ENCODE measurements around the gene DPH5.
A peak's percentile ranks its signal among the peaks of the same experiment; 100 is the strongest.
"Not testable (repeated sequence)": the region's sequence is repeated elsewhere in the genome, so short reads cannot be mapped to it uniquely, and the experiment has no call there.

The DPH5 gene

DNA sequence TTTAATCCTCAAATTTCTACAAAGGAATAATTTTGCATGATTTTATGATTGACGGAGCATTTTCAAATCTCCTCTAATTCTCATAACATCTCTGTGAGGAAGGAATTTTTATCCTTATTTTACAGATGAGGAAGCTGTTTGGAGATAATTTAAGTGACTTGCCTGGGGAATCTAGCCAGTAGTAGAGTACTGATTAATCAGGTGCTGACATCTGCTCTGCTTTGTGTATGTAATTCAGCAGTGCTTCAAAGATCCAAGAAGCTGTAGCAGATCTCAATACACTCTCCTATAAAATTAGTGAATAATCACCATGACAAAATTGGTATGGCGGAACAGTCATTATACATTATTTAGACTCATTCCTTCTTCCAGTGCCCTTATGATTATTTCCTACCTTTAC is 46.0 kb downstream of the DPH5 start:
- DNase-seq: no peak

- no peak for DNase-seq
Measured at GRCh38 chr1:100976936-100977335, 48.6 kb downstream of the DPH5 start.

- DNase-seq: no peak
Measured at GRCh38 chr1:100972185-100972584, 53.4 kb downstream of the DPH5 start.

DNA sequence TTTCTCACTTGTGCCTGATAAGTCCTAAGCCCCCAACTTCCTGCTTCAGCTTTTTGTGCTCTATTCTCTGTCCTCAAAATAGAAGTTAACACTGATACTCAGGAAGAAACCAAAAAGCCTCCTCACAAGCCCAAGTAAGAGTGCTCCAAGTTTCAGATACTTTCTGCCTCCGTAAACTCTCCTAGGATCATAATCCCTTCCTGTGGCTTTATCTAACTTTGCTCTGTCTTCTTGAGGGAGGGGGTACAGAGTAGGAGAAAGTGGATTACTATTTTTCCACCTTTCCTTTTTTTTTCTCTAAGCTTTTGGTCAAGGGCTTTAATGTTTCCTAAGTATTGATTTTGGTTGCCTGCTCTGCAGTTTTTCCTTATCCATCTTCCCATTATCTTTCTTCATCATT is 54.6 kb downstream of the DPH5 start:
- DNase-seq: no peak

DNA sequence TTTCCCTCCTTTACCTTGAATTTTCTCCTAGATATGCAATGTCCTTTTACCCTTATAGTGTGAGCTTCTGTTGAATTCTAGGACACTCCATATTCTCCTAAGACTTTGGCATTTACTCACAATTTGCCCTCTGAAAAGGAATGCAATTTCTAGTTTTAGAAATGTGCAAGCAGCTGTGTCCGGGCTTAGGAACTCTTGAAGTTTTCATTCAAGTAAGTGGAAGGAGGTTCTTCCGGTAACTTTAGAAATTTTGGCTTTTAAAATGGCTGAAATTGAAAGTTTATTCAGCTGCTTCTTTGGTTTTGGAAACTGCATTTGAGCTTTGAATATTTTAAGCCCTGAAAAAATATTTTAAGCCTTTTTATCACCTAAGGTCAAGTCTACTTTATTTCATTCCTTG is 56.3 kb downstream of the DPH5 start:
- DNase-seq: no peak

DNA sequence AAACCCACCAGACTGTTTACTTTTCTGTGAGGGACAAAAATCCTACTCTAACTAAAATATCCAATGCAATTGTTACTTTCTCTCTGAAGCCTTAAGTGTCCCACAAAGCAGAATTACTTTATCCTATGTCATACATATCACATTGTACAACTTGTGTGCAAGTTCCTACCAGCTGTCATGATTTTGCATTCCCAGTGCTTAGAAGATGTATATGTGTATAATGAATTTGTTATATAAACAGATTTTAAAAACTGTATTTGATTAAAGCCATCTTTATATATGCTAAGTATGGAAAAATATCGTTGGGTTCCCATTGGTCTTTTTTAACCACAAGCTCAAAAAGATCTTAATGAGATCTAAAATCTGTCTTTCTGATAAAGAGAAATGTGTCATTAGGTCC is 57.0 kb downstream of the DPH5 start:
- DNase-seq: no peak

DNA sequence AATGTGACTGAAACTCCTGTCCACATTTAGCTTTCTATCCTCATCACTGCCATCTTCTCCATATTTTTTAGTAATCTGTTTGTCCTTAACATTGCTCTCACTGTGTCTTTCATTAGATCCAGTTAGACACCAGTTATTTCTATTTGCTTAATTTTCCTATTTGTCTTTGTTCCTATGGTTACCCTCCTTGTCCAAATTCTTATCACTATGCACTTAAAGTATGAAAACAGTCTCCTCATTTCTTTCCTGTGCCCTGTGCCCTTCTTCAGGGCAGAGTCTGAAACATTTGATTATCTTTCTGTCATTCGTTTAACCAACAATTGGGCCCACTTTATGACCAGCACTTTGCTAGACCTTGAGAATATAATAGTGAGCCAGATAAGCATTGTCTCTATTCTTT is 65.5 kb downstream of the DPH5 start:
- no peak for DNase-seq

DNA sequence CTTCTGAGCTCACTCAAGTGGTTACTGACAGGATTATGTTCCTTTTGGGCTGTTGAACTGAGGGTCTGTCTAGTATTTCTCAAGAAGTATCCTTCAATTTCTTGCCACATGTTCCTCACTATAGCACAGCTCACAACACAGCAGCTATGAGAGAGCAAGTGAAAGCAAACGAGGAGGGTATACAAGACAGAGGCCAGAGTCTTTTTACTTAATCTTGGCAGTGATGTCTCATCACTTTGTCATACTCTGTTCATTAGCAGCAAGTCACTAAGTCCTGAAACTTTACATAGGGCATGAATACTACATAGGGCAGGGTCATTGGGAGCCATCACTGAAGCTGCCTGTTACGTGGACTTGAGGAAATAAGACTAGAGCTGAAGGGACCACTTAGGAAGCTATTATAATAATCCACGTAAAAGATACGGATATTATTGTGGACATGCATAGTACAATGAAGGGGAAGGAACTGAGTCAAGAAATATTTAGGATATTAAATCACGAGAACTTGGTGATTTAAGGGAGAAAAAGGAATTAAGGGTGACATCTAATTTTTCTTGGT is 66.0 kb downstream of the DPH5 start:
- peak; percentile 23 for DNase-seq

DNA sequence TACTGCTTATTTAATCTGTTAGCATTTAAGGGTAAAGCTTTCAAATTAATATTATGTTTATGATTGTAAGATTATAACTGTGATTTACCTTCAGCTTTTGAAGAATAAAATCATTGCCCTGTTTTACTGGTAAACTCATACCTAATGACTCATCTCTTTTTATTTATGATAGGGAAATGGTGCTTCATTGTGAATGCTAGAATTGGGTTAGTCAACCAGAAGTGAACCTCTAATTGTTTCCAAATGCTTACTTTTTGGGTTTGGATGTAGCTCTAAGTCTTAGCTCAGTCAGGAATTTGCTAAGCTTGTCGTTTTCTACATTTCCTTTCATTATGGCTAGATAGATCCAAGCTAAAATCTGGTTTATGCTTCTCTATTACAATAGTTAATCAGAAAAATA is 70.3 kb downstream of the DPH5 start:
- peak; percentile 94 for DNase-seq

- DNase-seq: no peak
Measured at GRCh38 chr1:100953960-100954730, 71.4 kb downstream of the DPH5 start.

DNA sequence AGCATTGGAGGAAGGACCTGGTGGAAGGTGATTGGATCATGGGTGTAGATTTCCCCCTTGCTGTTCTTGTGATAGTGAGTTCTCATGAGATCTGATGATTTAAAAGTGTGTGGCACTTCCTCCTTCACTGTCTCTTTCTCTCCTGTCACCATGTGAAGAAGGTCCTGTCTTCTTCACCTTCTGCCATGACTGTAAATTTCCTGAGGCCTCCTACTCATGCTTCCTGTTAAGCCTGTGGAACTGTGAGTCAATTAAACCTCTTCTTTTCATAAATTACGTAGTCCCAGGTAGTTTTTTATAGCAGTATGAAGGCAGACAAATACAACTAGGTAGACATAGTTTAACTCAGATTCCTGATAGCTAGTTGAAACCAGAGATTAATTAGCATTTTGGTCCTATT is 72.6 kb downstream of the DPH5 start:
- DNase-seq: not testable (repeated sequence)

DNA sequence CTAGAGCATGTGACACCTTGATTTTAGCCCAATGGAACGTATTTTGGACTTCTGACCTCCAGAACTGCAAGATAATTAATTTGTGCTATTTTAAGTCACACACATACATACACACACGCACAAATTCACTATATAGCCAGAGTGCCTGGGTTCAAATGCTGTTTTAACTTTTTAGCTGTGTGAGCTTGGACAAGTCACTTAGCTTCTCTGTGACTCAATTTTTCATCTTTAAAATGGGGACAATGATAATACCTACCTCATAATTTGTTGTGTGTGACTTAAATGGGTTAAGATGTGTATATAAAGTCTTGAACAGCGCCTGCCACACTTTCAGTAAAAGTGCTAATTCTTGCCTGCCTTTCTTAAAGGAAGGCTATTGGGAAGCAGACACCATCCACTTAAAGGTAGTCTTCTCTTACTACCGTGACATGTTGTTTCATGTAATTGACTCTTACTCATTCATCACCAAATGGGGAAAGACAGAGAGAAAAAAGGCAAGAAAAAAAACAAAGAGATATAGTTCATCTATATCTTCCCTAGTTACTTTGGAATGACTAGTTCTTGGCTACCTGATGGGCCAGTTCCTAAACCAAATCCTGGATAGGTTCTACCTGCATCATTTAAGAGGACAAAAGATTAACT is 73.4 kb downstream of the DPH5 start:
- DNase-seq: no peak

DNA sequence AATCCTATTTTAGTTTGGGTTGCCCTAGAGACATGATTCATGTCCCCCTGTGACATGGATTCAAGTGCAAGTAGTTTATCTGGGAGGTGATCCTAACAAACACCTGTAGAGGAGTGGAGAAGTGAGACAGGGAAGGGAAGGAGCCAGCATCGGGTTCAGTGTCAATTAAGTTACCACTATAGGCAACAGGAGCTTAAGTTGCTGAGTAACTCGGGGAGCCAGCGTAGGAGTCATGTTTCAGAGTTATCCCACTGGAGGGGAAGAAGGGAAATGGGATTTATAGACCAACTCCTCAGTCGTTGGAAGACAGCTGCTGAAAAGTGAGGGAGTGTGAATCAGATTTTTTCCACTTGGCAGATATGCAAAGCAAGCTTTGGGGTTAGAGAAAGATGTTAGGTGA is 74.8 kb downstream of the DPH5 start:
- peak; percentile 85 for DNase-seq

DNA sequence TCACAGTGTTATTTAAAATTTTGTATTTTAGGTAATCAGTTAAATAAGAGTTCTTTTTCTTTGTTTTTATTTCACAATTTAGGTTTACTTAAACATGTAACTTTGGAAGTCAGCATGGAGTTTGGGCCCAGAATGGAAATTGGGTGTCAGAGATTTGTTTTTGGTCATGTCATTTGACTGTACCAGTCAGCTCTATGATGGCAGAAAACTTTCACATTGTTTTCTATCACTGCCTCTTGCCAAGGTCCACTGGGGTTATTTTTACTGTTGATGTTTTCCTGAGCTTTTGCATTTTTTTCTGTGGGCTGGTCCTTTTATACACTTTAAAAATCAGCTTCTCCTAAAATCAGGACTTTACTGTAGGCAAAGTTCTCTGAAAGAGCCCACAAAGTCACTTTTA is 75.2 kb downstream of the DPH5 start:
- DNase-seq: no peak

DNA sequence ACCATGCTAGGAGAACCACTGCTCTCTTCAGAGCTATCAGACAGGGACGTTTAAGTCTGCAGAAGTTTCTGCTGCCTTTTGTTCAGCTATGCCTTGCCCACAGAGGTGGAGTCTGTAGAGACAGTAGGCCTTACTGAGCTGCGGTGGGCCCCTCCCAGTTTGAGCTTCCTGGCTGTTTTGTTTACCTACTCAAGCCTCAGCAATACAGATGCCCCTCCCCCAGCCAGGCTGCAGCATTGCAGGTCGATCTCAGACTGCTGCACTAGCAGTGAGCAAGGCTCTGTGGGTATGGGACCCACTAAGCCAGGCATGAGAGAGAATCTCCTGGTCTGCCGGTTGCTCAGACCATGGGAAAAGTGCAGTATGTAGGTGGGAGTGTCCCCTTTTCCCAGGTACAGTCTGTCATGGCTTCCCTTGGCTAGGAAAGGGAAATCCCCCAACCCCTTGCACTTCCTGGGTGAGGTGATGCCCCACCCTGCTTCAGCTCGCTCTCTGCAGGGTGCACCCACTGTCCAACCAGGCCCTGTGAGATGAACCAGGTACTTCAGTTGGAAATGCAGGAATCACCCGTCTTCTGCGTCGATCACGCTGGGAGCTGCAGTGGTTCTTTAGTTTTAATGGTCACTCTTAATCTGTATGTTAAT is 75.9 kb downstream of the DPH5 start:
- DNase-seq: peak; percentile 9

GRCh38 chr1:100948721-100949405 is 76.7 kb downstream of the DPH5 start:
- DNase-seq: not testable (repeated sequence)

DNA sequence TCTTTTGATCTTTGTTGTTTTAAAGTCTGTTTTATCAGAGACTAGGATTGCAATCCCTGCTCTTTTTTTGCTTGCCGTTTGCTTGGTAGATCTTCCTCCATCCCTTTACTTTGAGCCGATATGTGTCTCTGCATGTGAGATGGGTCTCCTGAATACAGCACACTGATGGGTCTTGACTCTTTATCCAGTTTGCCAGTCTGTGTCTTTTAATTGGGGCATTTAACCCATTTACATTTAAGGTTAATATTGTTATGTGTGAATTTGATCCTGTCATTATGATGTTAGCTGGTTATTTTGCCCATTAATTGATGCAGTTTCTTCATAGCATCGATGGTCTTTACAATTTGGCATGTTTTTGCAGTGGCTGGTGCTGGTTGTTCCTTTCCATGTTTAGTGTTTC is 77.8 kb downstream of the DPH5 start:
- not testable (repeated sequence) for DNase-seq

DNA sequence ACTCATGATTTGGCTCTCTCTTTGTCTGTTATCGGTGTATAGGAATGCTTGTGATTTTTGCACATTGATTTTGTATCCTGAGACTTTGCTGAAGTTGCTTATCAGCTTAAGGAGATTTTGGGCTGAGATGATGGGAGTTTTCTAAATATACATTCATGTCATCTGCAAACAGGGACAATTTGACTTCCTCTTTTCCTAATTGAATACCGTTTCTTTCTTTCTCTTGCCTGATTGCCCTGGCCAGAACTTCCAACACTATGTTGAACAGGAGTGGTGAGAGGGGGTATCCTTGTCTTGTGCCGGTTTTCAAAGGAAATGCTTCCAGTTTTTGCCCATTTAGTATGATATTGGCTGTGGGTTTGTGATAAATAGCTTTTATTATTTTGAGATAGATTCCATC is 79.5 kb downstream of the DPH5 start:
- DNase-seq: not testable (repeated sequence)

DNA sequence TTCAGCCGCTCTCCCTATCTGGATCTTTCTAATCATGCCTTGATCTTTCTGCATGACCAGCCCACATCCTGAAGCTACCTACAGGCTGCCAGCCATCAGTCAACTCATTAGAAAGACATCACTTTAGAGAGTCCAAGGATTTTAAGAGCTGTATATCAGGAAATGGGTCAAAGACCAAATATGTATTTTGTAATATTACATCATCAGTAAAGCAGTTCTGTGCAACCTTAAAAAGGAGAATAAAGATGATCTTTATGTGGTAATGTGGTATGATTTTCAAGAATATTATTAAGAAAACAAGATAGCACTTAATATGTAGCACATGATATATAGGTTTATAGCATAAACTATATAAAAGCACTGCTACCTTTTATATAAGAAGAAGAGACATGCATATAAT is 82.1 kb downstream of the DPH5 start:
- DNase-seq: no peak

- no peak for DNase-seq
Measured at GRCh38 chr1:100942304-100943046, 83.1 kb downstream of the DPH5 start.

DNA sequence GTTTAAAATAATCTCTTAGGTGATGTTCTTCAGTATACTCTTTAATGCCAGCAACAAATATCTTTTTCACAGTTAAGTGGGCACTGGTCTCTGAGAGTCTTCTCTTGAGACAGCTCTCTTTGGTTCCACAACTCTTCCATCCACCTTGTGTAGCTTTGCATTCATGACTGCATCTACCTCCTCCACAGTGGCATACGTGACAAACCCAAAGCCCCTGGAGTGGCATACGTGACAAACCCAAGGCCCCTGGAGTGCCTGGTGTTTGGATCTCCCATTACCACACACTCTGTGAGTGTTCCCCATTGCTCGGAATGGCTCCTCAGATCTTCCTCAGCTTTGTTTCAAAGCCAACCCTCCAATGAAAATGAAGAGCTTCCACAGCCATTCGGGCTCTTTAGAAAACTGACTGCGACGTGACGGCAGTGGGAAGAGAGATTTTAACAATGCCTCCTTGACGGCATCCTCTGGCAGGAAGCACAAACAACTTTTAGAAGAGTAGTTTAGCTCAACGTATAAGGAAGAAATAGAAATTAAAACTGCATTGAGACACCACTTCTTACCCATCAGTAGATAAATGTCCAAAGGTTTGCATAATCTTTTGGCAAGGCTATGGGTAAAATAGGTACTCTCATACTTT is 83.9 kb downstream of the DPH5 start:
- DNase-seq: no peak

GRCh38 chr1:100941098-100941527 is 84.5 kb downstream of the DPH5 start:
- no peak for DNase-seq

All from fibroblast of skin of right quadriceps (primary cell).